Measurements from ENCODE around the gene HSD3B1.
A peak's percentile ranks its signal among the peaks of the same experiment; 100 is the strongest.
"Not testable (repeated sequence)": the region's sequence is repeated elsewhere in the genome, so short reads cannot be mapped to it uniquely, and the experiment has no call there.

The HSD3B1 gene

GRCh38 chr1:119492763-119493162, 14.2 kb upstream of the HSD3B1 start:
- no peak for DNase-seq

- no peak for DNase-seq
Observed at GRCh38 chr1:119504831-119505230, 2.2 kb upstream of the HSD3B1 start.

- DNase-seq: no peak
Observed at GRCh38 chr1:119510046-119510445, 3.0 kb downstream of the HSD3B1 start.

GRCh38 chr1:119515221-119515620, 8.2 kb downstream of the HSD3B1 start:
- DNase-seq: no peak

GRCh38 chr1:119516247-119516646, 9.2 kb downstream of the HSD3B1 start:
- no peak for DNase-seq

- no peak for DNase-seq
Observed at GRCh38 chr1:119516680-119517079, 9.7 kb downstream of the HSD3B1 start.

GRCh38 chr1:119517667-119518066, 10.7 kb downstream of the HSD3B1 start:
- DNase-seq: not testable (repeated sequence)

GRCh38 chr1:119531606-119532323, 24.8 kb downstream of the HSD3B1 start:
- no peak for DNase-seq

GRCh38 chr1:119532324-119532910, 25.4 kb downstream of the HSD3B1 start:
- DNase-seq: no peak

- no peak for DNase-seq
Observed at GRCh38 chr1:119535381-119535780, 28.4 kb downstream of the HSD3B1 start.

GRCh38 chr1:119537966-119538365, 31.0 kb downstream of the HSD3B1 start:
- no peak for DNase-seq

- DNase-seq: no peak
Observed at GRCh38 chr1:119539636-119540035, 32.6 kb downstream of the HSD3B1 start.

GRCh38 chr1:119541389-119541788, 34.4 kb downstream of the HSD3B1 start:
- no peak for DNase-seq

- no peak for DNase-seq
Observed at GRCh38 chr1:119542492-119542946, 35.5 kb downstream of the HSD3B1 start.

GRCh38 chr1:119544165-119544762, 37.3 kb downstream of the HSD3B1 start:
- no peak for DNase-seq

GRCh38 chr1:119546641-119547040, 39.6 kb downstream of the HSD3B1 start:
- no peak for DNase-seq

GRCh38 chr1:119547306-119547705, 40.3 kb downstream of the HSD3B1 start:
- DNase-seq: no peak

GRCh38 chr1:119547805-119548204, 40.8 kb downstream of the HSD3B1 start:
- DNase-seq: no peak

- DNase-seq: peak; percentile 46
Observed at GRCh38 chr1:119549719-119550132, 42.7 kb downstream of the HSD3B1 start.

- DNase-seq: no peak
Observed at GRCh38 chr1:119550381-119550780, 43.4 kb downstream of the HSD3B1 start.

- DNase-seq: no peak
Observed at GRCh38 chr1:119551218-119551617, 44.2 kb downstream of the HSD3B1 start.

GRCh38 chr1:119552656-119553055, 45.6 kb downstream of the HSD3B1 start:
- not testable (repeated sequence) for DNase-seq

GRCh38 chr1:119553302-119554071, 46.5 kb downstream of the HSD3B1 start:
- DNase-seq: not testable (repeated sequence)
